OCI-LY3 (cell line): ENCODE results near the gene HOXA9.

ENCODE experiments used
- H2AFZ ChIP-seq: fragments of 200-600, 300-600 bp; shearing (Covaris generic); 2 replicates; pipeline ENCODE4 v1.6.0; 2014; ENCODE audit warnings: antibody characterized with exemption, low read depth, low read length
- H3K27ac ChIP-seq: fragments of 200-600, 300-600 bp; sonication (generic); 2 replicates; pipeline ENCODE4 v1.5.1; 2014; ENCODE audit warnings: mild to moderate bottlenecking, low read length, moderate library complexity, mixed read lengths
- H3K27me3 ChIP-seq: fragments of 200-600, 300-600 bp; sonication (generic); 2 replicates; pipeline ENCODE4 v1.6.1; 2014; ENCODE audit warnings: low read depth, low read length, mixed read lengths
- H3K36me3 ChIP-seq: fragments of 200-600, 300-600 bp; sonication (generic); replicated peaks from 2 replicates; pipeline ENCODE3; 2014; ENCODE audit warnings: low read depth, low read length, mixed read lengths
- H3K4me1 ChIP-seq: fragments of 300-600, 200-600 bp; sonication (generic); 2 replicates; pipeline ENCODE4 v1.6.1; 2014; ENCODE audit warnings: low read length, mixed read lengths
- H3K4me2 ChIP-seq: fragments of 200-600, 300-600 bp; sonication (generic); 2 replicates; pipeline ENCODE4 v1.6.1; 2014; ENCODE audit warnings: low read length, mixed read lengths
- H3K4me3 ChIP-seq: fragments of 300-600, 200-600 bp; sonication (generic); 2 replicates; pipeline ENCODE4 v1.5.1; 2014; ENCODE audit warnings: antibody characterized with exemption, mild to moderate bottlenecking, low read length, moderate library complexity
- H3K79me2 ChIP-seq: fragments of 300-600, 200-600 bp; shearing (Covaris generic); 2 replicates; pipeline ENCODE4 v1.6.1; 2014; ENCODE audit warnings: mild to moderate bottlenecking, low read length, mixed read lengths
- H3K9ac ChIP-seq: fragments of 300-600, 200-600 bp; shearing (Covaris generic); 2 replicates; pipeline ENCODE4 v1.6.0; 2014; ENCODE audit warnings: mild to moderate bottlenecking, low read length, moderate library complexity
- H3K9me3 ChIP-seq: fragments of 200-600, 300-600 bp; shearing (Covaris generic); 2 replicates; pipeline ENCODE4 v1.6.1; 2014; ENCODE audit warnings: low read length, mixed read lengths; ENCODE audit not compliant: insufficient read depth
- H4K20me1 ChIP-seq: fragments of 200-600, 300-600 bp; sonication (generic); 2 replicates; pipeline ENCODE4 v1.6.1; 2016; ENCODE audit warnings: low read length, mixed read lengths; ENCODE audit not compliant: insufficient read depth
- EZH2phosphoT487 ChIP-seq: fragments of 200-600 bp; shearing (Covaris generic); IDR thresholded peaks from 2 replicates; pipeline ENCODE4 v1.6.1; 2018; ENCODE audit warnings: antibody characterized with exemption, mixed run types, low read depth
- TF ChIP-seq, protein P1 (sequence below): fragments of 200-600, 300-600 bp; sonication (generic); IDR thresholded peaks from 2 replicates; pipeline ENCODE4 v1.5.1; 2014; ENCODE audit warnings: antibody characterized with exemption, low read length, low read depth

Gene HOXA9

DNA sequence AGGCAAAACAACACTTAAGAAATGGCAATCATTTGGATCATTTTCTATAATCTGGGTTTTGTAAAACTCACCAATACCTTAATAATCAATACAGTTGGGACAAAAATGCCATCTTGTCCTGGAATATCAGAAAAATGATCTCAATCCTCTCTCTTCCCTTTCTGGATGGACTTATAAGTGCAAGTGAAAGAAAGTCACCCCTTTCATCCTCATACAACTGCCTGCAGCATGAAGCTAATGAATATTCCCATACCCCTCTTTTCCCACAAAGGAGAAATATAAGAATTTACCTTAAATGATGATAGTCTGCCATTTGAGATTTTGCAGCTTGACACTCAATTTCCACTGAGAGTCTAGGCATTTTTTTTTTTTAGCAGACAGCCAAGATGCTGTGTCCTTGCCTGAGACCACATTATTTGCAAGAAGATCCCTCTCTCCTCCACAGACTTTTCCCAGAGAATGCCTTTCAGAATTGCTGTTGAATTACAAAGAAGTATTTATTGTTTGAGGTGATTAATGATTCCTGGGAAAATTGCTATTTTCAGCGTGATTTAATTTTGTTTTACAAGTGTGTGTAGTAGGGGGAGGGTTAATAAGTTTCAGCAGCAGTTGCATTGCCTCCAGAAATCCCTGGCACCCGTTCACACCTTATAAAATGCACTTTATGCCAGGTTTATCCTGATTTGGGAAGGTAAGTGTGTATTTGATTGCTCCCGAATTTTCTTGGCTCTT, 38.6 kb downstream of the HOXA9 start:
- Histone ChIP-seq H3K4me2 (no peak overlapping the region), H3K4me1 (no peaks in the 10 kb centered on the region), H3K27me3 (no peaks in the 10 kb centered on the region; the same call in 1 of the 2 replicates), H3K9me3 (no peaks in the 10 kb centered on the region), H4K20me1 (no peaks in the 10 kb centered on the region), H3K27ac (no peak overlapping the region), H3K4me3 (no peak overlapping the region), H2AFZ (no peak overlapping the region), H3K36me3 (no peaks in the 10 kb centered on the region), H3K79me2 (no peaks in the 10 kb centered on the region), H3K9ac (no peak overlapping the region)
- no peak for TF ChIP-seq EZH2phosphoT487
- TF ChIP-seq, protein P1, sequence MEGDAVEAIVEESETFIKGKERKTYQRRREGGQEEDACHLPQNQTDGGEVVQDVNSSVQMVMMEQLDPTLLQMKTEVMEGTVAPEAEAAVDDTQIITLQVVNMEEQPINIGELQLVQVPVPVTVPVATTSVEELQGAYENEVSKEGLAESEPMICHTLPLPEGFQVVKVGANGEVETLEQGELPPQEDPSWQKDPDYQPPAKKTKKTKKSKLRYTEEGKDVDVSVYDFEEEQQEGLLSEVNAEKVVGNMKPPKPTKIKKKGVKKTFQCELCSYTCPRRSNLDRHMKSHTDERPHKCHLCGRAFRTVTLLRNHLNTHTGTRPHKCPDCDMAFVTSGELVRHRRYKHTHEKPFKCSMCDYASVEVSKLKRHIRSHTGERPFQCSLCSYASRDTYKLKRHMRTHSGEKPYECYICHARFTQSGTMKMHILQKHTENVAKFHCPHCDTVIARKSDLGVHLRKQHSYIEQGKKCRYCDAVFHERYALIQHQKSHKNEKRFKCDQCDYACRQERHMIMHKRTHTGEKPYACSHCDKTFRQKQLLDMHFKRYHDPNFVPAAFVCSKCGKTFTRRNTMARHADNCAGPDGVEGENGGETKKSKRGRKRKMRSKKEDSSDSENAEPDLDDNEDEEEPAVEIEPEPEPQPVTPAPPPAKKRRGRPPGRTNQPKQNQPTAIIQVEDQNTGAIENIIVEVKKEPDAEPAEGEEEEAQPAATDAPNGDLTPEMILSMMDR, result no peak

DNA sequence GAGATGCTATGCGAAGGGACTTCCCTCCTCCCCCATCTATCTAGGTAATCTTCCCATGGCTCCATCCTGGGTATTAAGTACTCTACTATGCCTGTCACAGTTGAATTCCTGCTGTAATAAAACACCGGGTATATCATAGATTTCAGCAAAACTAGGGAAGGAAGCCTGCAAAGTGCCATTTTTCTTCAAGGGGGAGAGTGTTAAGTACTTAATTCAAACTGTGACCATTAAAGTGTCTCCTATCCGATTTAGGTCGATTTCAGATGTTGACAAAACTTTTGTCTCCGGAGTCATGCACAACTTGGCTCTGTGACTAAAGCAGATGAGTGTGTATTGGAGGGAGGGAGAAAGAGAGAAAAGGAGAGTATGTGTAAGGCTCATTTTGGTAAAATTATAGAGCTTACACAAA, 39.3 kb downstream of the HOXA9 start:
- Histone ChIP-seq H2AFZ (no peak overlapping the region), H3K9ac (no peak overlapping the region), H3K4me2 (no peak overlapping the region), H3K27ac (no peak overlapping the region), H3K27me3 (no peaks in the 10 kb centered on the region; the same call in 1 of the 2 replicates), H4K20me1 (no peaks in the 10 kb centered on the region), H3K4me1 (no peaks in the 10 kb centered on the region), H3K4me3 (no peak overlapping the region), H3K9me3 (no peaks in the 10 kb centered on the region), H3K79me2 (no peaks in the 10 kb centered on the region), H3K36me3 (no peaks in the 10 kb centered on the region)
- TF ChIP-seq, protein P1, result no peak
- TF ChIP-seq EZH2phosphoT487, result no peak

DNA sequence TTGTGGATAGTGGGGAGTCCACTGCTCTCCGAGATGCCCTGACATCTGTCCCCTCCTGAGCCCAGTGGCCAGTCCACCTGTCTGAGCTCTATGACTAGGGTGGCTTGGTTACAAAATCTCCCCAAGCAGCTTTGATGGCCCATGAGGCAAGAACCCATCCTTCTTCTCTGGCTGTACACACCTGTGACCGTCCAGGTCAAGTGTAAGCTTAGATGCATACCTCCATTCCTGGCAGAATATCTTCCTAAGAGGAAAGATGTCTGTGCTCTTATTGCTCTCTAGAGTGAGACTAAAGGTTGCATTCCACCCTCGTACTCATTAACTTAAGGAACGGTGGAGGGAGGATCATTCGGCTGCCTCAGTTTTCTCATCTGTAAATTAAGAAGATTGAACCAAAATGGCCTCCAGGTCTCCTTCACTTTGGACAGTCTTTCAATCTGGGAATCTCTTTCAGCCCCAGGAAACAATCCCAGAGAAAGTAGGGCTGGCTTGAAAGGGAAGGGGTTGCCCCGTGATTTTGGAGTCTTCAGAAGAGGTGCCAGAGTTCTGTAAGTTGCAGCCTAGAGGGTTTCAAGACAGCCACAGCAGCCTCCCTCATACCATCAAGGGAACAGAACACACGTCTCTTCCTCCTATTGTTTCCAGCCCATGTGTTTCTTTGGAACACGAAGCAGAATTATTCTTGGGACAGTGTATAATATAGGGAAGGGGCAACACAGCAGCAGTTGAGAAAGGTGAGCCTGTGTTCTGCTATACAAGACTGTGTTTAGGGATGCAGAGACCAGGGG, 40.2 kb downstream of the HOXA9 start:
- H3K79me2 ChIP-seq, result no peaks in the 10 kb centered on the region
- H4K20me1 ChIP-seq, result no peaks in the 10 kb centered on the region
- H2AFZ ChIP-seq, result no peak overlapping the region
- H3K9ac ChIP-seq, result no peak overlapping the region
- H3K36me3 ChIP-seq, result no peaks in the 10 kb centered on the region
- TF ChIP-seq EZH2phosphoT487, result no peak
- TF ChIP-seq, protein P1, result no peak
- no peak overlapping the region for H3K4me2 ChIP-seq
- no peaks in the 10 kb centered on the region for H3K9me3 ChIP-seq
- no peaks in the 10 kb centered on the region; the same call in 1 of the 2 replicates for H3K27me3 ChIP-seq
- H3K4me1 ChIP-seq, result no peaks in the 10 kb centered on the region
- no peak overlapping the region for H3K4me3 ChIP-seq
- H3K27ac ChIP-seq, result no peak overlapping the region

DNA sequence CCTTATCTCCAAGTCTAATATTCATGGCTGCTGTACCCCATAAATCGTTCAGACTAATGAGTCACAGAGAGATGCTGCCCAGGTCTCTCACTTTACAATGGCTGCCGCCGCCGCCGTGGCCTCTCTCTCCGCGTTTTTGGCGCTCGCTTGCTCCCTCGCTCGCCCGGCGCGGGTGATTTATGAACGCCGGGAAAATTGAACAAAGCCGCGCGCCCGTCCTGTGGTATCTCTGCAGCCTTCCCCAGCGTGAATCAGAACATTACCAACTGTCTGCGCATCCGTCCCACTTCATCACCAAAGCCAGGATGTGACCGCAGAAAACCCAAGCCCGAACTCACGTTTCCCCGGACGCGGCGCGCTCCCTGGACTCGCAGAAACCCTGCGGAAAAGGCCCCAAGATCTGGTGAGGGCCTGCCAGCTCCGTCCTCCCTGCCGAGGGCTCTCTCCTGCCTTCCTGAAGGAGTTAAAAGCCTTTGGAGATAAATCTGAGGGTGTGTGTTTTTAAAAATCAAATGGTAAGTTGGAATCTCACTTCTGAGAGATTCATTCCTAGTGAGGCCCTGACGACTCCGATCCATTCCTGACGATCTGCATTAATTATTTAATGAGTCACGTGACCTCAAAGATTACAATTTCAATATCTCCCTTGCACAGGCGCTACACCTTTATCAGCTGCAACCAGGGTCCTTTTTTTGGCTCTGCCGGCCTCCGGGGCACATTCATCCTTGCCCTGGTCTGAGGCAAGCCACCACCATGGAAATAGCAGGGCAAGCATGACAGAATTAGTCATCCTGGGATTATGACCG, 41.0 kb downstream of the HOXA9 start:
- Histone ChIP-seq H3K4me1 (no peaks in the 10 kb centered on the region), H3K4me2 (no peak overlapping the region)

More for the DNA sequence above, 41.0 kb downstream of the HOXA9 start:
- Histone ChIP-seq H4K20me1 (no peaks in the 10 kb centered on the region), H3K36me3 (no peaks in the 10 kb centered on the region), H3K27me3 (no peaks in the 10 kb centered on the region; the same call in 1 of the 2 replicates), H3K79me2 (no peaks in the 10 kb centered on the region), H3K4me3 (no peak overlapping the region), H3K27ac (no peak overlapping the region), H3K9ac (no peak overlapping the region), H3K9me3 (no peaks in the 10 kb centered on the region), H2AFZ (no peak overlapping the region)
- TF ChIP-seq, protein P1, result no peak
- no peak for TF ChIP-seq EZH2phosphoT487
